Measurements from ENCODE around the gene SLC41A3.

GRCh38 chr3:126133606-126134005, 49.7 kb upstream of the SLC41A3 start:
- TF ChIP-seq CTCF (conservative IDR thresholded peaks at IDR 0.05; ENCODE audit: low read length) (no peak), EZH2phosphoT487 (IDR thresholded peaks at IDR 0.05; ENCODE audit: borderline replicate concordance) (no peak)

All from Loucy (cell line).